ENCODE measurements around the gene XYLT1.

DNA sequence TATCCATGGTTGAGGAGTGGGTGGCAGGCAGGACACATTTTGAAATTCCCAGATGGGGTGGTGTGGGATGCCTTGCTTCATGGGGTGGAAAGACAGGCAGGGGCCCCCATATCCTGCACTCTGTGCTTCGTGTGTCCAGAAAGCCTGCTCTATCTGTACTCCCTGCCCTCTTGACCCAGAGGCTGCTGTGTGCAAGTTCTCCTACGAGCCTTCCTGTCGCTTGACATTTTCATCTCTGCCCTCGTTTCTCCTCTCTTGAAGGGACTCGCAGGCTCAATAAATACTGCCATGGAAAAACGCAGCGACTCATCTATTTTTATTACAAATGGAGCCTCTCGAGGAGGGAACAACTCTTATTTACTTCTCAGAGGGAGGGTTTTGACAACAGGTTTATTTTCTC is 254.8 kb downstream of the XYLT1 start:
- TF ChIP-seq CTCF (tag by site-specific recombination; IDR thresholded peaks at IDR 0.05) (no peak), TRIM28 (IDR thresholded peaks at IDR 0.05; ENCODE audit: borderline replicate concordance, low read length) (no peak), ZNF10 (tag by site-specific recombination; IDR thresholded peaks at IDR 0.05) (no peak), ELK4 (IDR thresholded peaks at IDR 0.05; ENCODE audit: borderline replicate concordance, low read depth, low read length) (no peak), ZBTB11 (tag by site-specific recombination; conservative IDR thresholded peaks at IDR 0.05; ENCODE audit: low read depth) (no peak), GLI2 (tag by site-specific recombination; IDR thresholded peaks at IDR 0.05; ENCODE audit: borderline replicate concordance, low read depth) (no peak), ZNF654 (tag by site-specific recombination; IDR thresholded peaks at IDR 0.05; ENCODE audit: low read depth) (no peak), REST (tag by site-specific recombination; IDR thresholded peaks at IDR 0.05) (no peak), YY1 (tag by site-specific recombination; IDR thresholded peaks at IDR 0.05) (no peak), HOXC10 (CRISPR knock-in tag; IDR thresholded peaks at IDR 0.05) (no peak), ZNF114 (tag by site-specific recombination; IDR thresholded peaks at IDR 0.05) (no peak)
- TF ChIP-seq, protein P1, sequence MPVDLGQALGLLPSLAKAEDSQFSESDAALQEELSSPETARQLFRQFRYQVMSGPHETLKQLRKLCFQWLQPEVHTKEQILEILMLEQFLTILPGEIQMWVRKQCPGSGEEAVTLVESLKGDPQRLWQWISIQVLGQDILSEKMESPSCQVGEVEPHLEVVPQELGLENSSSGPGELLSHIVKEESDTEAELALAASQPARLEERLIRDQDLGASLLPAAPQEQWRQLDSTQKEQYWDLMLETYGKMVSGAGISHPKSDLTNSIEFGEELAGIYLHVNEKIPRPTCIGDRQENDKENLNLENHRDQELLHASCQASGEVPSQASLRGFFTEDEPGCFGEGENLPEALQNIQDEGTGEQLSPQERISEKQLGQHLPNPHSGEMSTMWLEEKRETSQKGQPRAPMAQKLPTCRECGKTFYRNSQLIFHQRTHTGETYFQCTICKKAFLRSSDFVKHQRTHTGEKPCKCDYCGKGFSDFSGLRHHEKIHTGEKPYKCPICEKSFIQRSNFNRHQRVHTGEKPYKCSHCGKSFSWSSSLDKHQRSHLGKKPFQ (tag by site-specific recombination; IDR thresholded peaks at IDR 0.05), result no peak
- TF ChIP-seq, protein P2, sequence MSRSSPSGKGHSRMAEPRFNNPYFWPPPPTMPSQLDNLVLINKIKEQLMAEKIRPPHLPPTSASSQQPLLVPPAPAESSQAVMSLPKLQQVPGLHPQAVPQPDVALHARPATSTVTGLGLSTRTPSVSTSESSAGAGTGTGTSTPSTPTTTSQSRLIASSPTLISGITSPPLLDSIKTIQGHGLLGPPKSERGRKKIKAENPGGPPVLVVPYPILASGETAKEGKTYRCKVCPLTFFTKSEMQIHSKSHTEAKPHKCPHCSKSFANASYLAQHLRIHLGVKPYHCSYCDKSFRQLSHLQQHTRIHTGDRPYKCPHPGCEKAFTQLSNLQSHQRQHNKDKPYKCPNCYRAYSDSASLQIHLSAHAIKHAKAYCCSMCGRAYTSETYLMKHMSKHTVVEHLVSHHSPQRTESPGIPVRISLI (tag by site-specific recombination; IDR thresholded peaks at IDR 0.05), result no peak

Measured in HEK293 (cell line).